Measurements from ENCODE around the gene TANC1. TPM values are rescaled to one million over a fixed set of nuclear protein-coding genes. Genes with fewer than 3 reads are reported as not detected.

TANC1 gene
- total and polyA plus RNA-seq, 2 experiments from 2014 or later: 2.8 to 9.5 TPM

DNA sequence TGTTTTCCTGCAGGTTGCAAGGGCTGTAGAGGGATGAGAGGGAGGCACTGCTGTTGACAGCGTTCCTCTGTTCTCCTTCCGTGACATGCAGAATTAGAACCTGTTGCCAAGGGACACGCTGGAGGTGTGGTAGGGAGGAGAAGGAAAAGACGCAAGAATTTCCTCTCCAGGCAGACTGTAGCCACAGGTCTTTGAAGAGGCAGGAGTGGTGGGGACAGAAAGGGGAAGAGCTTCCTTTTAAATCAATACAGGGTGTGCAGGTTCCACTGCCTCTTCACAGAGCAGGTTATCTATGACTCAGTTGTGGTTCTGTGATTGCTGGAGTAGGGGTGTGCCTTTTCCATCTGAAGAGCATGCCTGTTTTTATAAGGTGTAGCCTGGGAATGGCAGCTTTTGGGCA is 185.0 kb downstream of the TANC1 start:
- no peaks in the 10 kb centered on the region for H3F3A ChIP-seq (replicated peaks; ENCODE audit: low read depth)
- no peaks in the 10 kb centered on the region for H3K79me2 ChIP-seq (replicated peaks; ENCODE audit: insufficient read depth)
- H3K4me1 ChIP-seq (ENCODE audit: insufficient read depth): 0 out of 2 replicates have a peak, but pooled peaks cover 3% of the 10 kb centered on the region
- H4K20me1 ChIP-seq (replicated peaks; ENCODE audit: insufficient read depth): no peaks in the 10 kb centered on the region
- no peak overlapping the region for H3K4me2 ChIP-seq
- TF ChIP-seq, protein P1, sequence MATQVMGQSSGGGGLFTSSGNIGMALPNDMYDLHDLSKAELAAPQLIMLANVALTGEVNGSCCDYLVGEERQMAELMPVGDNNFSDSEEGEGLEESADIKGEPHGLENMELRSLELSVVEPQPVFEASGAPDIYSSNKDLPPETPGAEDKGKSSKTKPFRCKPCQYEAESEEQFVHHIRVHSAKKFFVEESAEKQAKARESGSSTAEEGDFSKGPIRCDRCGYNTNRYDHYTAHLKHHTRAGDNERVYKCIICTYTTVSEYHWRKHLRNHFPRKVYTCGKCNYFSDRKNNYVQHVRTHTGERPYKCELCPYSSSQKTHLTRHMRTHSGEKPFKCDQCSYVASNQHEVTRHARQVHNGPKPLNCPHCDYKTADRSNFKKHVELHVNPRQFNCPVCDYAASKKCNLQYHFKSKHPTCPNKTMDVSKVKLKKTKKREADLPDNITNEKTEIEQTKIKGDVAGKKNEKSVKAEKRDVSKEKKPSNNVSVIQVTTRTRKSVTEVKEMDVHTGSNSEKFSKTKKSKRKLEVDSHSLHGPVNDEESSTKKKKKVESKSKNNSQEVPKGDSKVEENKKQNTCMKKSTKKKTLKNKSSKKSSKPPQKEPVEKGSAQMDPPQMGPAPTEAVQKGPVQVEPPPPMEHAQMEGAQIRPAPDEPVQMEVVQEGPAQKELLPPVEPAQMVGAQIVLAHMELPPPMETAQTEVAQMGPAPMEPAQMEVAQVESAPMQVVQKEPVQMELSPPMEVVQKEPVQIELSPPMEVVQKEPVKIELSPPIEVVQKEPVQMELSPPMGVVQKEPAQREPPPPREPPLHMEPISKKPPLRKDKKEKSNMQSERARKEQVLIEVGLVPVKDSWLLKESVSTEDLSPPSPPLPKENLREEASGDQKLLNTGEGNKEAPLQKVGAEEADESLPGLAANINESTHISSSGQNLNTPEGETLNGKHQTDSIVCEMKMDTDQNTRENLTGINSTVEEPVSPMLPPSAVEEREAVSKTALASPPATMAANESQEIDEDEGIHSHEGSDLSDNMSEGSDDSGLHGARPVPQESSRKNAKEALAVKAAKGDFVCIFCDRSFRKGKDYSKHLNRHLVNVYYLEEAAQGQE (IDR thresholded peaks at IDR 0.05; ENCODE audit: unreplicated experiment): no peak
- TF ChIP-seq JUNB (IDR thresholded peaks at IDR 0.05; ENCODE audit: unreplicated experiment) (no peak), CREB1 (CRISPR knock-in tag; IDR thresholded peaks at IDR 0.05; ENCODE audit: low read depth) (no peak), STAT1 (IDR thresholded peaks at IDR 0.05; ENCODE audit: unreplicated experiment) (no peak), EZH2phosphoT487 (IDR thresholded peaks at IDR 0.05; ENCODE audit: unreplicated experiment) (no peak), NANOG (IDR thresholded peaks at IDR 0.05; ENCODE audit: borderline replicate concordance) (no peak)
- TF ChIP-seq, protein P2, sequence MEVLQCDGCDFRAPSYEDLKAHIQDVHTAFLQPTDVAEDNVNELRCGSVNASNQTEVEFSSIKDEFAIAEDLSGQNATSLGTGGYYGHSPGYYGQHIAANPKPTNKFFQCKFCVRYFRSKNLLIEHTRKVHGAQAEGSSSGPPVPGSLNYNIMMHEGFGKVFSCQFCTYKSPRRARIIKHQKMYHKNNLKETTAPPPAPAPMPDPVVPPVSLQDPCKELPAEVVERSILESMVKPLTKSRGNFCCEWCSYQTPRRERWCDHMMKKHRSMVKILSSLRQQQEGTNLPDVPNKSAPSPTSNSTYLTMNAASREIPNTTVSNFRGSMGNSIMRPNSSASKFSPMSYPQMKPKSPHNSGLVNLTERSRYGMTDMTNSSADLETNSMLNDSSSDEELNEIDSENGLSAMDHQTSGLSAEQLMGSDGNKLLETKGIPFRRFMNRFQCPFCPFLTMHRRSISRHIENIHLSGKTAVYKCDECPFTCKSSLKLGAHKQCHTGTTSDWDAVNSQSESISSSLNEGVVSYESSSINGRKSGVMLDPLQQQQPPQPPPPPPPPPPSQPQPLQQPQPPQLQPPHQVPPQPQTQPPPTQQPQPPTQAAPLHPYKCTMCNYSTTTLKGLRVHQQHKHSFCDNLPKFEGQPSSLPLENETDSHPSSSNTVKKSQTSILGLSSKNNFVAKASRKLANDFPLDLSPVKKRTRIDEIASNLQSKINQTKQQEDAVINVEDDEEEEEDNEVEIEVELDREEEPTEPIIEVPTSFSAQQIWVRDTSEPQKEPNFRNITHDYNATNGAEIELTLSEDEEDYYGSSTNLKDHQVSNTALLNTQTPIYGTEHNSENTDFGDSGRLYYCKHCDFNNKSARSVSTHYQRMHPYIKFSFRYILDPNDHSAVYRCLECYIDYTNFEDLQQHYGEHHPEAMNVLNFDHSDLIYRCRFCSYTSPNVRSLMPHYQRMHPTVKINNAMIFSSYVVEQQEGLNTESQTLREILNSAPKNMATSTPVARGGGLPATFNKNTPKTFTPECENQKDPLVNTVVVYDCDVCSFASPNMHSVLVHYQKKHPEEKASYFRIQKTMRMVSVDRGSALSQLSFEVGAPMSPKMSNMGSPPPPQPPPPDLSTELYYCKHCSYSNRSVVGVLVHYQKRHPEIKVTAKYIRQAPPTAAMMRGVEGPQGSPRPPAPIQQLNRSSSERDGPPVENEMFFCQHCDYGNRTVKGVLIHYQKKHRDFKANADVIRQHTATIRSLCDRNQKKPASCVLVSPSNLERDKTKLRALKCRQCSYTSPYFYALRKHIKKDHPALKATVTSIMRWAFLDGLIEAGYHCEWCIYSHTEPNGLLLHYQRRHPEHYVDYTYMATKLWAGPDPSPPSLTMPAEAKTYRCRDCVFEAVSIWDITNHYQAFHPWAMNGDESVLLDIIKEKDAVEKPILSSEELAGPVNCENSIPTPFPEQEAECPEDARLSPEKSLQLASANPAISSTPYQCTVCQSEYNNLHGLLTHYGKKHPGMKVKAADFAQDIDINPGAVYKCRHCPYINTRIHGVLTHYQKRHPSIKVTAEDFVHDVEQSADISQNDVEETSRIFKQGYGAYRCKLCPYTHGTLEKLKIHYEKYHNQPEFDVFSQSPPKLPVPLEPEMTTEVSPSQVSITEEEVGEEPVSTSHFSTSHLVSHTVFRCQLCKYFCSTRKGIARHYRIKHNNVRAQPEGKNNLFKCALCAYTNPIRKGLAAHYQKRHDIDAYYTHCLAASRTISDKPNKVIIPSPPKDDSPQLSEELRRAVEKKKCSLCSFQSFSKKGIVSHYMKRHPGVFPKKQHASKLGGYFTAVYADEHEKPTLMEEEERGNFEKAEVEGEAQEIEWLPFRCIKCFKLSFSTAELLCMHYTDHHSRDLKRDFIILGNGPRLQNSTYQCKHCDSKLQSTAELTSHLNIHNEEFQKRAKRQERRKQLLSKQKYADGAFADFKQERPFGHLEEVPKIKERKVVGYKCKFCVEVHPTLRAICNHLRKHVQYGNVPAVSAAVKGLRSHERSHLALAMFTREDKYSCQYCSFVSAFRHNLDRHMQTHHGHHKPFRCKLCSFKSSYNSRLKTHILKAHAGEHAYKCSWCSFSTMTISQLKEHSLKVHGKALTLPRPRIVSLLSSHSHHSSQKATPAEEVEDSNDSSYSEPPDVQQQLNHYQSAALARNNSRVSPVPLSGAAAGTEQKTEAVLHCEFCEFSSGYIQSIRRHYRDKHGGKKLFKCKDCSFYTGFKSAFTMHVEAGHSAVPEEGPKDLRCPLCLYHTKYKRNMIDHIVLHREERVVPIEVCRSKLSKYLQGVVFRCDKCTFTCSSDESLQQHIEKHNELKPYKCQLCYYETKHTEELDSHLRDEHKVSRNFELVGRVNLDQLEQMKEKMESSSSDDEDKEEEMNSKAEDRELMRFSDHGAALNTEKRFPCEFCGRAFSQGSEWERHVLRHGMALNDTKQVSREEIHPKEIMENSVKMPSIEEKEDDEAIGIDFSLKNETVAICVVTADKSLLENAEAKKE (CRISPR knock-in tag; IDR thresholded peaks at IDR 0.05): no peak
- no peak overlapping the region for H3K27ac ChIP-seq (ENCODE audit: low read depth)
- Mint-ChIP-seq H3K9me3 (no peaks in the 10 kb centered on the region), H3K36me3 (ENCODE audit: low read depth) (no peaks in the 10 kb centered on the region), H3K27me3 (ENCODE audit: insufficient read depth, low read depth, poor library complexity) (no peaks in the 10 kb centered on the region), H3K4me3 (no peak overlapping the region), H3K4me1 (peaks cover 12% of the 10 kb centered on the region), H3K27ac (no peak overlapping the region)
- ATAC-seq: no peak
- no peaks in the 10 kb centered on the region for H3K27me3 ChIP-seq (ENCODE audit: insufficient read depth)
- H3K9me2 ChIP-seq (ENCODE audit: insufficient read depth): no peaks in the 10 kb centered on the region
- no peak overlapping the region for H2AFZ ChIP-seq
- H3K4me3 ChIP-seq: no peak overlapping the region
- H3K36me3 ChIP-seq (ENCODE audit: insufficient read depth): no peaks in the 10 kb centered on the region
- no peak for DNase-seq (ENCODE audit: low spot score)
